IMR-90 (cell line): ENCODE measurements around the gene SHB. TPM values are rescaled to one million over a fixed set of nuclear protein-coding genes. Genes with fewer than 3 reads are reported as not detected.

Source experiments
- ATAC-seq: fragments of 200-7000 bp; cut with Tn5 transposase; 2 replicates; pipeline ENCODE4 v1.9.1; 2020; ENCODE audit warnings: low read depth, mild to moderate bottlenecking, moderate library complexity
- BruUV-seq: library from RNA; stranded (reverse); fragments of 400-500 nt; replicated peaks from 2 replicates; lab custom pipeline; 2021; lab: Mats Ljungman, UMichigan
- CTCF ChIA-PET: fragments of 300-600 bp; formaldehyde crosslinking; extraction: SDS; loops from one replicate; lab custom pipeline; 2021; ENCODE audit warnings: antibody characterized with exemption; lab: Yijun Ruan, JAX
- POLR2A ChIA-PET: fragments of 300-600 bp; sonication (Branson Sonifier 250); formaldehyde crosslinking; loops from one replicate; lab custom pipeline; 2022; ENCODE audit warnings: antibody characterized with exemption; ENCODE audit not compliant: unreplicated experiment; lab: Charles Lee
- DNase-seq: peaks from one replicate; pipeline ENCODE4 v3.0.0; 2013
- H2AFZ ChIP-seq: replicated peaks from 2 replicates; pipeline ENCODE3; 2013; ENCODE audit warnings: low read length, mild to moderate bottlenecking; ENCODE audit not compliant: poor library complexity
- H2AK5ac ChIP-seq: 2 replicates; pipeline ENCODE4 v1.6.1; 2013; ENCODE audit warnings: low read depth, low read length, inconsistent platforms
- H2AK9ac ChIP-seq: replicated peaks from 2 replicates; pipeline ENCODE3; 2013; ENCODE audit warnings: mild to moderate bottlenecking, low read depth, low read length, moderate library complexity; ENCODE audit not compliant: poor library complexity
- H2BK120ac ChIP-seq: 2 replicates; pipeline ENCODE4 v1.6.1; 2013; ENCODE audit warnings: low read depth, low read length, inconsistent platforms
- H2BK15ac ChIP-seq: 3 replicates; pipeline ENCODE4 v1.6.1; 2013; ENCODE audit warnings: low read depth, low read length, inconsistent platforms
- H2BK20ac ChIP-seq: 2 replicates; pipeline ENCODE4 v1.6.1; 2013; ENCODE audit warnings: low read depth, mild to moderate bottlenecking, inconsistent platforms, low read length, moderate library complexity
- H2BK5ac ChIP-seq: 2 replicates; pipeline ENCODE4 v1.6.1; 2013; ENCODE audit warnings: mild to moderate bottlenecking, low read depth, low read length, inconsistent platforms; ENCODE audit not compliant: poor library complexity, severe bottlenecking
- H3K14ac ChIP-seq: replicated peaks from 2 replicates; pipeline ENCODE4 v1.6.1; 2013; ENCODE audit warnings: low read depth, low read length, inconsistent platforms
- H3K18ac ChIP-seq: 2 replicates; pipeline ENCODE4 v1.6.1; 2013; ENCODE audit warnings: low read depth, low read length, control low read depth
- H3K23ac ChIP-seq: 2 replicates; pipeline ENCODE4 v1.6.1; 2013; ENCODE audit warnings: low read depth, low read length, inconsistent platforms
- H3K27ac ChIP-seq: 2 replicates; pipeline ENCODE4 v1.5.1; 2013; ENCODE audit warnings: mild to moderate bottlenecking, control low read depth, low read length; ENCODE audit not compliant: insufficient read depth
- H3K27me3 ChIP-seq: 2 replicates; pipeline ENCODE4 v1.6.1; 2013; ENCODE audit warnings: low read length; ENCODE audit not compliant: control insufficient read depth, insufficient read depth
- H3K36me3 ChIP-seq: 2 replicates; pipeline ENCODE4 v1.6.1; 2013; ENCODE audit warnings: low read length, mixed read lengths; ENCODE audit not compliant: control insufficient read depth, insufficient read depth
- H3K4ac ChIP-seq: 2 replicates; pipeline ENCODE4 v1.6.1; 2013; ENCODE audit warnings: low read depth, low read length, inconsistent platforms
- H3K4me1 ChIP-seq: 2 replicates; pipeline ENCODE4 v1.6.1; 2013; ENCODE audit warnings: low read length, mixed read lengths; ENCODE audit not compliant: control insufficient read depth, insufficient read depth
- H3K4me2 ChIP-seq: 2 replicates; pipeline ENCODE4 v1.6.1; 2013; ENCODE audit warnings: low read depth, mild to moderate bottlenecking, control low read depth, low read length, moderate library complexity
- H3K4me3 ChIP-seq: 2 replicates; pipeline ENCODE4 v1.5.1; 2013; ENCODE audit warnings: low read depth, mild to moderate bottlenecking, control low read depth, low read length, moderate library complexity; ENCODE audit not compliant: insufficient read depth
- H3K56ac ChIP-seq: 2 replicates; pipeline ENCODE4 v1.6.1; 2013; ENCODE audit warnings: low read length, inconsistent platforms; ENCODE audit not compliant: insufficient read depth; ENCODE audit errors: extremely low read depth
- H3K79me1 ChIP-seq, 2 experiments: 2 replicates each; pipeline ENCODE4 v1.6.1; 2013; ENCODE audit warnings: low read length in 2 of 2, inconsistent platforms in 1 of 2, low read depth in 1 of 2
- H3K9ac ChIP-seq: 2 replicates; pipeline ENCODE4 v1.6.1; 2013; ENCODE audit warnings: low read depth, low read length, control low read depth
- H3K9me1 ChIP-seq: 2 replicates; pipeline ENCODE4 v1.6.1; 2013; ENCODE audit warnings: low read length, inconsistent platforms; ENCODE audit not compliant: insufficient read depth
- H3K9me3 ChIP-seq: 2 replicates; pipeline ENCODE4 v1.6.1; 2013; ENCODE audit warnings: low read length; ENCODE audit not compliant: control insufficient read depth, insufficient read depth
- H4K20me1 ChIP-seq: 2 replicates; pipeline ENCODE4 v1.6.1; 2013; ENCODE audit warnings: low read length, inconsistent platforms; ENCODE audit not compliant: insufficient read depth
- H4K5ac ChIP-seq: 2 replicates; pipeline ENCODE4 v1.6.1; 2013; ENCODE audit warnings: mild to moderate bottlenecking, low read depth, low read length, control low read depth
- H4K8ac ChIP-seq, 2 experiments: 2 replicates each; pipeline ENCODE4 v1.6.1; 2013; ENCODE audit warnings: low read depth in 2 of 2, low read length in 2 of 2, control low read depth in 1 of 2, inconsistent platforms in 1 of 2
- H4K91ac ChIP-seq: 2 replicates; pipeline ENCODE4 v1.6.1; 2013; ENCODE audit warnings: low read depth, low read length, inconsistent platforms; ENCODE audit not compliant: insufficient read depth
- BHLHE40 ChIP-seq: fragments of 150-350 bp; IDR thresholded peaks from 2 replicates; pipeline ENCODE4 v1.6.1; 2016; ENCODE audit warnings: mild to moderate bottlenecking, low read depth, low read length
- CEBPB ChIP-seq: IDR thresholded peaks from 2 replicates; pipeline ENCODE4 v1.6.1; 2012; ENCODE audit warnings: low read depth, low read length, improper control_type of control experiment
- CHD1 ChIP-seq: IDR thresholded peaks from 2 replicates; pipeline ENCODE4 v1.6.1; 2012; ENCODE audit warnings: low read depth, low read length, improper control_type of control experiment
- CTCF ChIP-seq: conservative IDR thresholded peaks from 2 replicates; pipeline ENCODE4 v1.5.1; 2012; ENCODE audit warnings: mild to moderate bottlenecking, low read depth, low read length, improper control_type of control experiment
- ELK1 ChIP-seq: fragments of 150-350 bp; IDR thresholded peaks from 2 replicates; pipeline ENCODE4 v1.6.1; 2016; ENCODE audit warnings: low read depth, mild to moderate bottlenecking, low read length, moderate library complexity, borderline replicate concordance
- FOS ChIP-seq: fragments of 150-350 bp; IDR thresholded peaks from 2 replicates; pipeline ENCODE4 v1.6.1; 2016; ENCODE audit warnings: low read depth, low read length
- MAZ ChIP-seq: IDR thresholded peaks from 2 replicates; pipeline ENCODE4 v1.6.1; 2012; ENCODE audit warnings: low read depth, mild to moderate bottlenecking, low read length, improper control_type of control experiment, moderate library complexity, borderline replicate concordance
- MXI1 ChIP-seq: IDR thresholded peaks from 2 replicates; pipeline ENCODE4 v1.6.1; 2012; ENCODE audit warnings: low read depth, mild to moderate bottlenecking, low read length, moderate library complexity, borderline replicate concordance
- NFE2L2 ChIP-seq: fragments of 150-350 bp; IDR thresholded peaks from 2 replicates; pipeline ENCODE4 v1.6.1; 2016; ENCODE audit warnings: low read depth, mild to moderate bottlenecking, low read length
- POLR2A ChIP-seq: IDR thresholded peaks from 2 replicates; pipeline ENCODE4 v1.6.1; 2012; ENCODE audit warnings: mild to moderate bottlenecking, low read depth, low read length
- RAD21 ChIP-seq: IDR thresholded peaks from 2 replicates; pipeline ENCODE4 v1.6.1; 2012; ENCODE audit warnings: low read length, improper control_type of control experiment
- RCOR1 ChIP-seq: IDR thresholded peaks from 2 replicates; pipeline ENCODE4 v1.6.1; 2012; ENCODE audit warnings: mild to moderate bottlenecking, low read length, improper control_type of control experiment; ENCODE audit not compliant: insufficient replicate concordance
- RFX5 ChIP-seq: IDR thresholded peaks from 2 replicates; pipeline ENCODE4 v1.8.0; 2012; ENCODE audit warnings: low read depth, mild to moderate bottlenecking, low read length, moderate library complexity
- SMC3 ChIP-seq: fragments of 150-350 bp; IDR thresholded peaks from 2 replicates; pipeline ENCODE4 v1.6.1; 2016; ENCODE audit warnings: low read depth, mild to moderate bottlenecking, antibody characterized with exemption, low read length, moderate library complexity
- USF2 ChIP-seq: fragments of 150-350 bp; IDR thresholded peaks from 2 replicates; pipeline ENCODE4 v1.6.1; 2017; ENCODE audit warnings: mild to moderate bottlenecking, antibody characterized with exemption, low read length, low read depth
- WGBS, 2 experiments: methylation state at CpG; one replicate each; pipeline versions ENCODE4 v1.1.5 to v1.1.7; 2013; ENCODE audit warnings: missing lambda C conversion rate in 2 of 2; ENCODE audit not compliant: insufficient read length in 1 of 2; ENCODE audit errors: extremely low coverage in 2 of 2; 5-methylcytosine and 5-hydroxymethylcytosine counted together
- dilution Hi-C: fragments of 300-500 bp; cut with HindIII; formaldehyde crosslinking; loops from one replicate; pipeline ENCODE4 v1.14.3; 2018; ENCODE audit warnings: low sequenced_read_pairs; ENCODE audit not compliant: unreplicated experiment
- in situ Hi-C: fragments of 300-500 bp; cut with MboI; formaldehyde crosslinking; loops from 3 replicates; pipeline ENCODE4 v1.14.3; 2019; ENCODE audit warnings: low sequenced_read_pairs, inconsistent platforms, mixed read lengths
- intact Hi-C: fragments of 100-400 bp; cut with micrococcal nuclease; formaldehyde crosslinking; loops from 2 replicates; pipeline ENCODE4 v1.10.0; 2022
- polyA plus RNA-seq, 3 experiments: library from polyadenylated mRNA; depleted of rRNA; stranded (reverse); fragments of >200 nt; gene quantifications; 2 replicates each; pipeline ENCODE4 v1.2.3, GENCODE V29; 2012; ENCODE audit warnings: low replicate concordance in 1 of 3
- total RNA-seq: library from RNA; depleted of rRNA; stranded (reverse); fragments of >200 nt; gene quantifications from 2 replicates; pipeline ENCODE4 v1.2.3, GENCODE V29; 2012

SHB gene
- total and polyA plus RNA-seq, 2 of the 4 experiments (the other 2 are of a cell fraction), result 6.1 to 20.4 TPM

GRCh38 chr9:38012767-38013450, 56.1 kb downstream of the SHB start:
- dilution Hi-C loops, result no loop called here
- Histone ChIP-seq H3K79me1 (peaks cover 50 to 100% of the 10 kb centered on the region in 2 experiments), H4K91ac (no peak overlapping the region; the same call in 1 of the 2 replicates), H4K20me1 (peaks cover 36% of the 10 kb centered on the region), H3K14ac (no peak overlapping the region), H3K9ac (no peak overlapping the region), H3K27ac (no peak overlapping the region), H2AK9ac (no peak overlapping the region), H3K4me2 (no peak overlapping the region), H2BK5ac (no peak overlapping the region), H3K23ac (no peak overlapping the region), H3K56ac (no peak overlapping the region), H3K4me1 (peaks cover 38% of the 10 kb centered on the region), H3K4me3 (no peak overlapping the region), H3K36me3 (peaks cover 49% of the 10 kb centered on the region), H3K27me3 (no peaks in the 10 kb centered on the region), H4K8ac (no peak overlapping the region), H3K18ac (no peak overlapping the region), H3K9me3 (no peaks in the 10 kb centered on the region), H3K4ac (no peak overlapping the region), H3K9me1 (peaks cover 55% of the 10 kb centered on the region), H2BK120ac (no peak overlapping the region), H2BK15ac (no peak overlapping the region), H2BK20ac (no peak overlapping the region), H4K5ac (no peak overlapping the region), H2AK5ac (no peak overlapping the region), H2AFZ (no peak overlapping the region)
- in situ Hi-C loops, result no loop called here
- no peak for ATAC-seq
- POLR2A ChIA-PET, result no interaction called here
- 100% methylated on average over 2 of the region's 9 CpGs; no CpG with 5 or more reads in 1 of the 2 experiments for WGBS, 2 experiments
- TF ChIP-seq POLR2A, result no peak
- TF ChIP-seq USF2, result no peak
- no peak for TF ChIP-seq RFX5
- TF ChIP-seq MXI1, result no peak
- no peak for TF ChIP-seq RCOR1
- no peak for TF ChIP-seq ELK1
- no peak for TF ChIP-seq CTCF
- TF ChIP-seq CHD1, result no peak
- no peak for TF ChIP-seq FOS
- TF ChIP-seq BHLHE40, result no peak
- TF ChIP-seq NFE2L2, result no peak
- TF ChIP-seq RAD21, result no peak
- TF ChIP-seq SMC3, result no peak
- no peak for TF ChIP-seq MAZ
- no peak for TF ChIP-seq CEBPB
- no TSS peak for BruUV-seq
- no peak for DNase-seq
- intact Hi-C loops, result no loop called here
- CTCF ChIA-PET, result no interaction called here
